ENCODE results near the gene STEAP1.
"Not testable (repeated sequence)": the region's sequence is repeated elsewhere in the genome, so short reads cannot be mapped to it uniquely, and the experiment has no call there.

The STEAP1 gene

GRCh38 chr7:90173127-90173844 lies 19.0 kb downstream of the STEAP1 start:
- DNase-seq (ENCODE audit: low spot score) = no peak

GRCh38 chr7:90175667-90176066 lies 21.4 kb downstream of the STEAP1 start:
- no peak for DNase-seq (ENCODE audit: low spot score)

DNA sequence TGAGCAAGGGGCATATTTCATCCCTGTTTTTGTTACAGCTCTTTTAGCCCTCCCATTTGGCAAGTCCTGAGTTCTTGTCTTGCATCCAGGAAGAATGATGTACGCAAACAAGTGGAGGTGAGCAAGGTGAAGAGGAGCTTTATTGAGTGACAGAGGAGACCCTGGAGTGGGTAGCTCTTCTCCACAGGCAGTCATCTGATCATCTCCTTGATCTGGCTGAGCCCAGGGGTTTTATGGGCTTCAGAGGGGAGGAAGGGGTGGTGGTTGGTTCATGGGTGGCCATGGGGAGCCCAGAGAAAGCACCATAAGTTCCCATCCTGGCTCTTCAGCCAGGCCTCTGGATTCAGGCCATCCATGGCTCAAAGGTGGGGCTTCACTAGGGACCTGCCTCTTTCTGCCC lies 21.9 kb downstream of the STEAP1 start:
- no peak for DNase-seq (ENCODE audit: low spot score)

GRCh38 chr7:90178166-90178565 lies 23.9 kb downstream of the STEAP1 start:
- DNase-seq (ENCODE audit: low spot score) = no peak

DNA sequence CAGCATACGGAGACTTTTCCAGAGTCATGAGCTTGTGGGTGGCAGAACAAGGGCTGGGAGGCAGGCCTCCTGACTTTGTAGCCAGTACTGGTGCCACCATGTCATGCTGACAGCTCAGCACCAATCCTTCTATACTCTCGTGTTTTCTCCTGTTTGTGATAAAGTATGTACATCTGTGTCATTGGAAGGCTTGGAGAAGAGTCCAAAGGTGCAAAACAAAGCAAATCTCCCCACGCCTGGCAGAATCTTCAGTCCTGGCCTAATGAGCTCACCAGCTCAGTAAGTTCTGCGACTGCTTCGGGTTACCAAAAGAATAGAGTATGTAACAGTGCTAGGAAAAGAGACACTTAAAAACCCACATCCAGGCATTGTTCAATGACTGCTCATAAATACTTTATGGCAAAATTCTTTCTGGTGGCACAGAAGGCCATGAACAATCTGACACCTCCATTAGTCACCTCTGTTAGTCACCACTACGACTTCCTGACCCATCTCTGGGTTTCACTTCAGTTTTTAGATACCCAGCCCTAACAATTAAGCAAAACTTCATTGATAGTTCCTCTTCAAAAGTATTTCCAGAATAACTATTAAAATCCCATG lies 24.5 kb downstream of the STEAP1 start:
- DNase-seq (ENCODE audit: low spot score) = no peak

- no peak for DNase-seq (ENCODE audit: low spot score)
Measured at GRCh38 chr7:90180011-90180585, 25.8 kb downstream of the STEAP1 start.

- no peak for DNase-seq (ENCODE audit: low spot score)
Measured at GRCh38 chr7:90180649-90181048, 26.4 kb downstream of the STEAP1 start.

GRCh38 chr7:90181485-90181884 lies 27.2 kb downstream of the STEAP1 start:
- DNase-seq (ENCODE audit: low spot score) = no peak

GRCh38 chr7:90186290-90186689 lies 32.0 kb downstream of the STEAP1 start:
- not testable (repeated sequence) for DNase-seq (ENCODE audit: low spot score)

DNA sequence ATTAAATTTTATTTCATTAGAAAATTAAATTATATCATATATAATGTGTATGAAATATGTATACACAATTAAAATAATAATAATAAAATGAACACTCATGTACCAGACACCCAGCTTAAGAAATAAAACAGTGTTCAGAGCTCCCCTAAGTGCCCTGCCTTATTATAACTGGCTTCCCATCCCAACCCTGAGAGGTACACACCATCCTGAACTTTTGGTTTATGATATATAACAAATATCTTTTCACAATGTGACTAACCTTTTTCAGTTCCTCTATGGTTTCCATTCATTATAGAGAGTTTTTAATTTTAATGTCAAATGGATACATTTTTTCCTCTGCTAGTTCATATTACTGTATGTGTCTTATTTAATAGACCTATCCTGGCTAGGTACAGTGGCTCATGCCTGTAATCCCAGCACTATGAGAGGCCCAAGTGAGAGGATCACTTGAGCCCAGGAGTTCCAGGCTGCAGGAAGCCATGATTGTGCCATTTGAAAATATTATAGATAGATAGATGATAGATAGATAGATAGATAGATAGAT lies 33.3 kb downstream of the STEAP1 start:
- DNase-seq (ENCODE audit: low spot score) = no peak

- DNase-seq (ENCODE audit: low spot score) = no peak
Measured at GRCh38 chr7:90188281-90188680, 34.0 kb downstream of the STEAP1 start.

GRCh38 chr7:90190995-90191394 lies 36.7 kb downstream of the STEAP1 start:
- no peak for DNase-seq (ENCODE audit: low spot score)

DNA sequence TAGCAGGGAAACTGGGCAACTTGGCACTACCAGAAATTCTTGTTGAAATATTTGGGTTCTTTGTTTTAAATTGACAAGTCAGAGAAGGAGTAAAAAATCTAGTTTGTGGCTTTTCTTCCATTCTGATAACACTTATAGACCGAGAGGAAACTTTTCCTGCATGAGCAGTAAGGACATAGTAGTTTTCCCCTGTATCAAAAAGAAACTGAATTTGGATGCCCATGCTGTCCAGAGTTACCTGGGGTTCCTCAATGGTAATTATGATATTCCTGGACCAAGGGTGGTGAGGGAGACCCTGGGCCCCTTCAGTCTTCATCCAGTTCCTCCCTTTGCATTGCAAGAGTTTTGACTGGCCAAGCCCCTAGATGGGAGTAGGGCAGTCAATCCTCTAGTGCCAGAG lies 37.4 kb downstream of the STEAP1 start:
- no peak for DNase-seq (ENCODE audit: low spot score)

DNA sequence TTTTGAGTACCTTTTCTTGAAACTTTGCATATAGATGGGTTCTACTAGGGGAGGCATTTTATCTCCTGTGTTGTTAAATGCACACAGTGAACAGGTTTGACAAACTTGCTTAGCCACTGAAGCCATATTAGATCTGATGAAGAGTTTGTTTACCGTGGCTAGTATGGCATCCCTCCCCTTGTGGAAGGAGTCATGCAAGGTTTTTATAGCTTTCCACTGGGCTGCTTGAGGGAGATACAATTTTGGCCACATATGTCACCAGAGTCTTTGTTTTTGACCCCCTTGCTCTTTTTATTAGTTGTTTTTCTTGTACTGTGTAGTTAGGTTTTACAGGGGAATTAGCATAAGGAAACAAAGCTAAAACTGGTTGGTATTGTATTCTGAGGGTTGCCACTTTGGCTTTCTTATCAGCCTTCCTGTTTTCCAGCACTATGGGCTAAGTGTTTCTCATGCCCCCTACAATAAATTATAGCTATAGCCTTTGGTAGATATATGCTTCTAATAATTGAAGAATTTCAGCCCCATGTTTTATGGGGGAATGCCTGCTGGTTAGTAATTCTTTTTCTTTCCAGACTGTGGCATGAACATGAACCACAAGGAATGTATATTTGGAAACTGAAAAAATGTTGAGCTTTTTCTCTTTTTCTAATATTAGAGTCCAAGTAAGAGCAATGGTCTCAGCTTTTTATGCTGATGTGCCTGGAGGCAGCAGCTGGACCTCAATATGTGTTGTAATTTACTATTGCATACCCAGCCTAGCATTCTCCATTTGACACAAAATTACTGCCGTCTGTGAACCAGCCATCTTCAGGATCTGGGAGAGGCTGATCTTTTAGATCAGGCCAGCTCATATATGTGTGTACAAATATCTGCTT lies 38.8 kb downstream of the STEAP1 start:
- DNase-seq (ENCODE audit: low spot score) = no peak

- no peak for DNase-seq (ENCODE audit: low spot score)
Measured at GRCh38 chr7:90194911-90195809, 40.9 kb downstream of the STEAP1 start.

- no peak for DNase-seq (ENCODE audit: low spot score)
Measured at GRCh38 chr7:90201500-90202195, 47.4 kb downstream of the STEAP1 start.

- no peak for DNase-seq (ENCODE audit: low spot score)
Measured at GRCh38 chr7:90207956-90208355, 53.7 kb downstream of the STEAP1 start.

DNA sequence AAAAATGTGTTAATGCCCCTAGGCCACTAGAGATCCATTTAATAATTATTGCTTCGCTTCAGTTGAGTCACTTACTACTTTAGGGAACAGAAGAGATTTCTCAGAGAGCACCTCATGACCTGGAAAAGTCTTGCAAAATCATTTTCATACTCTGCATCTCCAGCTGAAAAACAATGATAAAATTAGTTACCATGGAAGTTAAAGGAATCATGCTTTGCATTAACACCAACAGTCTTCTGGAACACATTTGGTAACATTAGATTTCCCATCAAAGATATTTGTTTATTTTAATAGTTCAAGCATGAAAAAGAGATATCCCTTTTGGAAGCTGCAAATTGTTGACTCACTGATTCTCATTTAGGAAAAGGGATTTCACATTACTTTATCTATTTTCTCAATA lies 55.5 kb downstream of the STEAP1 start:
- DNase-seq (ENCODE audit: low spot score) = no peak

DNA sequence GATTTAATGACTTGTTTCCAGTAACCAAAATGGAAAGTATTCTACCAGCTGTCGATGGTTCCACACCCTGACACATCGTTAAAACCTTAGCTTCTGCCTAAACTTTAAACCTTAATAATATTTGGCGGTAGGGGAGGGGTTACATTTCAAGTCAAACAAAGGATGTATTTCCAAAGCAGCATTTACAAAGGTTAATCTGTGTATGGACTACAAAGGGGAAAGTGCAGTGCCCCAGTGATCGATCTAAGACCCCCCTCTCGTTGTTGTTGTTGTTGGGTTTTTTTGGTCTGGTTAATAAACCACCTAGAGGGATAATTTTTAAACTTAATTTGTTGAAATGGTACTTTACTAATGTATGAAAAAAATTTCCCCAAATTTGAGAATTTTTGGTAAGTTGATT lies 56.2 kb downstream of the STEAP1 start:
- DNase-seq (ENCODE audit: low spot score) = no peak

DNA sequence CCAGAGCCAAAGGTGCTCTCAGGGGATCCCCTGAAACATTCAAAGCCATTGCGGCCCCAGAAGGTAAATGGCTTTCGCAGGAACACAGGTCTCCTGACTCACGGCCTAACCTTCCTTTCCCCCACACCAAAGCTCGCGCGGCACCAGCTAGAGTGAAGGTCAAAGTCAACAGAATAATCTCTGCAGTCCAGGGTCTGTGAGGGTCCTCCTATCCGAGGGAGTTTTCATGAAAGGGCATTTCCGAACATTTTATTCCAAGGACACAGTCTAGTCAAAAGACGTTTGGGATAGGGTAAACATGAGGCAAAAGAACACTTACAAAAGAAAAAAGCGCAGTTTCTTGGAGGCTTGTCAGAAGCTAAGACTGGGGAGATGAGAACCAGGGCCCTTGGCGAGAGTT lies 56.7 kb downstream of the STEAP1 start:
- no peak for DNase-seq (ENCODE audit: low spot score)
